ENCODE data around the gene MT1HL1. TPM values are rescaled to one million over a fixed set of nuclear protein-coding genes. Genes with fewer than 3 reads are reported as not detected.

Gene MT1HL1
- total and polyA plus RNA-seq, 2 of the 8 experiments (the other 6 are each of a cell fraction or from before 2014, with no cell fraction given), result not detected

DNA sequence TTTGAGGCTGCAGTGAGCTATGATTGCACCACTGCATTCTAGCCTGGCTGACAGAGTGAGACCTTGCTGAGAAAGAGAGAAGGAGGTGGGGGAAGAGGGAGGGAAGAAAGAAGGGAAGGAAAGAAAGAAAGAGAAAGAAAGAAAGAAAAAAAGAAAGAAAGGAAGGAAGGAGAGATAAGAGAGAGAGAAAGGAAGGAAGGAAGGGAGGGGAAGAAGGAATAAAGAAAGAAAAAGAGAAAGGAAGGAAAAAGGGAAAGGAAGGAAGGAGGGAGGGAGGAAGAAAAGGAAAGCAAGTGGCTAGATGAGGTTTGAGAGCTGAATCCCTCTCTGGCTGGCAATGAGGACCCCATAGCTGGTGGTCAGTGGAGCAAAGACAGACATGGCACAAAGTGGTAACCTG lies 20.4 kb downstream of the MT1HL1 start:
- Histone ChIP-seq H3K56ac (replicated peaks; ENCODE audit: insufficient read length, low read depth, low read length) (no peak overlapping the region), H2BK5ac (ENCODE audit: low read depth, low read length) (no peak overlapping the region), H3K4me3 (ENCODE audit: extremely low read depth in 1 of 4, insufficient read depth in 2 of 4, low read depth in 3 of 4, low read length in 4 of 4) (no peak overlapping the region), H3K4ac (replicated peaks; ENCODE audit: insufficient read length, low read depth, low read length) (no peak overlapping the region), H3K23ac (ENCODE audit: insufficient read length) (no peak overlapping the region), H2BK15ac (ENCODE audit: low read length) (no peak overlapping the region), H3K9ac (replicated peaks in 1 of 4; ENCODE audit: extremely low read depth in 1 of 4, low read depth in 3 of 4, low read length in 3 of 4) (no peak overlapping the region), H4K8ac (ENCODE audit: extremely low read depth, insufficient read depth, low read length) (no peak overlapping the region), H2AK5ac (ENCODE audit: low read depth, low read length) (no peak overlapping the region), H2AFZ (ENCODE audit: low read length) (no peak overlapping the region), H3K79me2 (ENCODE audit: control insufficient read depth in 1 of 2, insufficient read depth in 2 of 2, low read length in 2 of 2) (no peaks in the 10 kb centered on the region), H3K36me3 (ENCODE audit: control insufficient read depth in 2 of 4, insufficient read depth in 4 of 4, low read length in 3 of 4) (no peaks in the 10 kb centered on the region), H3K27ac (ENCODE audit: low read depth, low read length) (no peak overlapping the region), H2BK12ac (ENCODE audit: low read depth, low read length) (no peak overlapping the region), H4K5ac (ENCODE audit: insufficient read length, low read depth, low read length) (no peak overlapping the region), H2BK120ac (replicated peaks; ENCODE audit: low read depth, low read length) (no peak overlapping the region), H3K9me3 (ENCODE audit: insufficient read depth in 2 of 2, low read depth in 1 of 2, low read length in 1 of 2) (no peaks in the 10 kb centered on the region), H3K79me1 (ENCODE audit: low read depth, low read length) (no peaks in the 10 kb centered on the region), H4K91ac (replicated peaks; ENCODE audit: insufficient read length, low read length) (no peak overlapping the region), H4K20me1 (replicated peaks in 1 of 2; ENCODE audit: control insufficient read depth in 1 of 2, insufficient read depth in 2 of 2, low read length in 2 of 2) (no peaks in the 10 kb centered on the region), H3K14ac (ENCODE audit: insufficient read length) (no peak overlapping the region), H3K18ac (ENCODE audit: extremely low read depth, low read length) (no peak overlapping the region), H3K27me3 (replicated peaks in 1 of 4; ENCODE audit: control insufficient read depth in 3 of 4, extremely low read depth in 1 of 4, insufficient read depth in 3 of 4, low read length in 3 of 4) (no peaks in the 10 kb centered on the region), H2BK20ac (ENCODE audit: low read length) (no peak overlapping the region), H3K4me1 (replicated peaks in 1 of 4; ENCODE audit: control insufficient read depth in 3 of 4, insufficient read depth in 4 of 4, low read length in 3 of 4) (peaks cover 0 to 3% (median 0%) of the 10 kb centered on the region in 4 experiments; a peak in 2 of 7 replicates), H3K4me2 (ENCODE audit: insufficient read depth in 1 of 2, low read depth in 2 of 2, low read length in 2 of 2) (no peak overlapping the region), H3K23me2 (ENCODE audit: low read depth, low read length) (no peaks in the 10 kb centered on the region; the same call in 1 of the 2 replicates)
- no peak for FAIRE-seq
- ChIA-PET CTCF (ENCODE audit: partially characterized antibody) (interaction anchor here (1.0 to 1.4 kb wide), 2 partner anchors 10 to 12 kb away, joined by 4 to 5 read pairs; no protein-coding TSS in a partner anchor), POLR2A (ENCODE audit: partially characterized antibody) (no interaction called here)
- no peak for TF ChIP-seq TAF7 (optimal IDR thresholded peaks at IDR 0.05; ENCODE audit: borderline replicate concordance, low read depth, low read length)
- no peak for TF ChIP-seq TAF1 (IDR thresholded peaks at IDR 0.05; ENCODE audit: low read depth, low read length)
- DNase-seq (ENCODE audit: low read depth in 1 of 2, low spot score in 2 of 2), result no peak
